HEK293T (cell line): ENCODE results near the gene SLC25A19.

Experiments
- BHLHE40 ChIP-seq: fragments of 450-650 bp; IDR thresholded peaks from 2 replicates; pipeline ENCODE4 v1.6.1; 2016; ENCODE audit warnings: mild to moderate bottlenecking, moderate library complexity, borderline replicate concordance
- FOXM1 ChIP-seq: fragments of 450-650 bp; IDR thresholded peaks from 2 replicates; pipeline ENCODE4 v1.6.1; 2017; ENCODE audit warnings: mild to moderate bottlenecking, borderline replicate concordance
- SUZ12 ChIP-seq: fragments of 450-650 bp; IDR thresholded peaks from 2 replicates; pipeline ENCODE4 v1.6.1; 2016; ENCODE audit warnings: mild to moderate bottlenecking

GRCh38 chr17:75287221-75287620, 2.0 kb downstream of the SLC25A19 start:
- no peak for TF ChIP-seq FOXM1
- TF ChIP-seq BHLHE40 = no peak
- TF ChIP-seq SUZ12 = no peak
